Stimulated activated CD8-positive, alpha-beta memory T cell treated with anti-CD3 and anti-CD28 coated beads, Interleukin-12 subunit alpha, Interleukin-12 subunit beta, amount 100 ng/mL, for 4 hours (primary cell): ENCODE measurements around the gene GBX1.

Source experiments
- DNase-seq: peaks from one replicate; pipeline ENCODE4 v3.0.0-alpha.2; 2020; ENCODE audit warnings: low read depth

The GBX1 gene

DNA sequence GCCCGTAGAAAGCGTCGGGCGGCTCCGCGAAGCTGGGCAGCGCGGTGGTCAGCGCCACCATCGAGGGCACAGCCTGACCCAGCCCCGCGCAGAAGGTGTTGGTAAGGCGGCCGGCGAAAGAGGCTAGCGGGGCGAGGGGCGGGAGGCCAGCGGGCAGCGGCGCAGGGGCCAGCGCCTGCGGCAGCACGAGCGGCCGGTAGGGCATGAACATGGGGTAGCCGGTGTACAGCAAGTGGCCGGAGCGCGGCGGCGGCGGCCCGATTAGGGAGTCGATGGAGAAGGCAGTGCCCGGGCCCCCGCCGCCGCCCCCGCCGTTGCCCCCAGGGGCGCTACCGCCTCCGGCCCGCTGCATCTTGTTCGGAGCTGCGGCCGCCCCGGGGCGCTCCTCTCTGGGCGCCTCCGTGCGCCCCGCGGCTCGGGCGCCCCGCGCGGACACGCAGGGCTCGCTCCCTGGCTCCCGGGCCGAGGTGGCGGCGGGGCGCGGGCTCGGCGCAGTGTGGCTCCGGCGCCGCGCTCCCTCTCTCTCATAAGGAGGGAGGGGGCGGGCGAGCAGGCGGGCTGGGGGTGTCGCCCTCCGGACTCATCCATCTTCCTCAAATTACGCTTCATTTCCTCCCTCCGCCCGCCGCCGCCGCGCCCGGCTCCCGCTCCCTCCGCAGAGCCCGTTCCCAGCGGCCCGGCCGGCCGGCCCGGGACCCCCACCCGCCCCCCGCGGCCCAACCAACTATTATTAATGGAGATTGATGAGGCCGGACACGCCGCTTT is at the start of gene GBX1:
GBX1 (minus strand) TSS at position 498 of the 765 bp plus-strand sequence; CDS start at position 352, 146 bp downstream.
- no peak for DNase-seq

GRCh38 chr7:151215396-151215795 is 47.9 kb upstream of the GBX1 start:
- DNase-seq: no peak

- DNase-seq: no peak
These were observed 46.3 kb upstream of the GBX1 start for GRCh38 chr7:151213826-151214225.

- DNase-seq: no peak
These were observed 45.1 kb upstream of the GBX1 start for GRCh38 chr7:151212626-151213025.

GRCh38 chr7:151211155-151211772 is 43.8 kb upstream of the GBX1 start:
- DNase-seq: no peak

DNA sequence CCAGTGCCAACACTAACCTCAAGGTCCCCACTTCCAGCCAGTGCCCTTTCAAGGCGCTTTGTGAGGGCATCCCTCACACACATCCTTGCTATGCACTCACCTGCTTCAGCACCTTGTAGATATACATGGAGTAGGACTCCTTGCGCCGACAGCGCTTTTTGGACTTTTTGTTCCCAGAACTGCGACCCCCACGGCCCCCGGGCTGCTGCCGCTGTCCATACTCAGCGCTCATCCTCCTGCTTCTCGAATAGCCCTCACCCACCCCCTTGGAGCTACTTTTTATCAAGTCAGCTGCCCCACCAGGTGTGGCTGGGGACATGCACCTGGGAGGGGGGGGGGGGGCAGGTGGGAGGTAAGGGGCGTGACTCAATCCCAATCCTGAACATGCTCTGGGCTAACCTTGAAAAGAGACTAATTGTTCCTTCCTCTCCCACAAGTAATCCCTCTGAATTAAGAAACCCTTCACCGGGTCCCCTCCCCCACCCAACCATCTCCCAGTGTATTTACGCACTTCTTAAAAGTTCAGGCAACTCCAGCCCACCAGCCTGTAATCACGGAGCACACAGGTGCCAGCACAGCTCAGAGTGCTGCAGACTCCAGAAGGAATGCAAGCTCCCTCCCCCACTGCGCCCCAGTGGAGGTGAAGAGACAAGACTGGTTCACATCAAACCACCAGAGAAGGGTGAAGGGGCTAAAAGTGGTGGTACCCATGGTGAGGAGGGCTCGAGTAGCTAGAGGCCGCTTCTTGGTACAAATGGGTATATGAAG is 42.8 kb upstream of the GBX1 start, which contains the start of gene H2BK1:
H2BK1 (minus strand) TSS at position 402 of the 768 bp plus-strand sequence; CDS start at position 232, 170 bp downstream.
- DNase-seq: no peak

GRCh38 chr7:151209588-151209987 is 42.1 kb upstream of the GBX1 start:
- DNase-seq: no peak

DNA sequence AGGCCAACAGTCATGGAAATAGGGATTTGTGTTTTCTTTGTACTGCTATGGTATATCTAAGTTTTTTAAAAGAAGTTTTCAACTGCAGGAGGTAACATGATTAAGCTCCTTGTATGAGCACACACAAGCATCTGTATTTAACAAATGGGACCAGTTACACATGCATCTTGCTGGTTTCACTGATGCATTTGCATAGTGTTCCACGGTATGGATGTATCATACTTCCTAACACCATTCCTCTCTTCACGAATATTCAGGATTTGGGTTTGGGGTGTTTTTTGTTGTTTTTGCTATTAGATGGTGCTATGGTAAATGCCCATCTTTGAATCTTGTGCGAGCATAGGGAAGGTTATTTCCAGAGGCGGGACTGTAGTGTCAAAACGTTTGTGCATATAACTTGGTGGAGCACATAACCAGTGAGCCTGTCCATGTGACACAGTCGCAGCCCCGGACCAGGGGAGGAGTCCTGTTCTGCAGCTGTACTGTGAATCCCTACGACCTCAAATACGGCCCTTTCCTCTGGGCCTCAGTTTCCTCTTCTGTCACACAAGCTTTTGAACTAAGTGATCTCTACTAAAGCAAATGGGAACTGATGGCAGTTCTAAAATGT is 40.9 kb upstream of the GBX1 start:
- no peak for DNase-seq

- no peak for DNase-seq
These were observed 40.3 kb upstream of the GBX1 start for GRCh38 chr7:151207804-151208203.

DNA sequence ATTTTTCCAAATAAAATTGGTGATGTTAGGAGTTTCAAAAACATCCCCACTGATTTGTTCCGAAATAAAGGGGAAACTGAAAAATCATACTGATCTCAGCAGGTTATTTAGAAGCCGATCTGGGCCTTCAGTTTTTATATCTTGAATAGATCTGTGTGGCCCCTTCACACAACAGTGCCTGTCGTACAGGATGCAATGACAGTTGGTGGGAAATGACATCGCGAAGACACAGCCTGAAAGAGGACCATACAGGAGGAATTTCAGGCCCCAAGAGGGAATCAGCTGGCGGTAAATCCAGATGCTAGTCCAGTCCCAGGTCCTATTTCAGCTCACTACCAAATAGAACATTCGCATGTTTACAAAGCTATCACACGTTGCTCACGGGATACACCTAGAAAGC is 39.8 kb upstream of the GBX1 start:
- no peak for DNase-seq

GRCh38 chr7:151206914-151207313 is 39.4 kb upstream of the GBX1 start:
- DNase-seq: no peak

DNA sequence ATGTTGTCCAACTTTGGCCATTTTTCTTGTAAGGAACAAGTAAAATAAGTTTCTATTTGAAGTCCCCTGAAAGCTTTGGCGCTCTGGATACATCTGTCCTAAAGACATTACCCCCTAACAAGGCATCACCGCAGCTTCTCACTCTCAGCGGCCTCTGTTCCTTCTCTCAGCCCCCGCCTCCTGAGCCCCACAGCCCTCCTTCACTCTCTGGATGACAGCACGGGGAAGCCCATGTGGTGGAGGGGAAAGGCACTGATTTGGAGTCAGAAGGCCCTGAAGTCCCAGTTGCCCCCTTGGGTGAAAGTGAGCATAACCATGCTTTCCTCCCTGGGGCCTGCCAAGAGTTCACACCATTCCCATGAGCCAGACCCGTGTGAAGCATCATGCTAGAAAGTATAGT is 38.2 kb upstream of the GBX1 start:
- no peak for DNase-seq

- no peak for DNase-seq
These were observed 37.0 kb upstream of the GBX1 start for GRCh38 chr7:151204383-151205032.

GRCh38 chr7:151202836-151203235 is 35.3 kb upstream of the GBX1 start:
- no peak for DNase-seq

DNA sequence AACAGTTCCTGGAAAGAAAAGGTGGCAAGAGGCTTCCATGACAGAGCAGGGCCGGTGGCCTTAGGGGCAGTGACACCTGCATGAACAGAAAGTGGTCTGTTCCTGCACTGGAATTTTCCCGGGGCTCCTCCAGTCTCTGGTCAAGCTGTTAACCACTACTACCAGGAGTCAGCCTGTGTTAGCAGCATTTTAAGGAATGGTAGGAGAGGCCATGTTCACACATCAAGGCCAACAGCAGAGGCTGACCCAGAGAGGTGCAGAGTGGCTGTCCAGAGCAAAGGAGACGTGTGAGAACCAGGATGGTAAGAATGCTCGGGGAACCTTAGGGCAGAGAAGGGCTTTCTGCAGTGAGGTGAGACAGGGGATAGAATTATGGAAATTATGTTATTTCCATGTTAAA is 34.3 kb upstream of the GBX1 start:
- no peak for DNase-seq

DNA sequence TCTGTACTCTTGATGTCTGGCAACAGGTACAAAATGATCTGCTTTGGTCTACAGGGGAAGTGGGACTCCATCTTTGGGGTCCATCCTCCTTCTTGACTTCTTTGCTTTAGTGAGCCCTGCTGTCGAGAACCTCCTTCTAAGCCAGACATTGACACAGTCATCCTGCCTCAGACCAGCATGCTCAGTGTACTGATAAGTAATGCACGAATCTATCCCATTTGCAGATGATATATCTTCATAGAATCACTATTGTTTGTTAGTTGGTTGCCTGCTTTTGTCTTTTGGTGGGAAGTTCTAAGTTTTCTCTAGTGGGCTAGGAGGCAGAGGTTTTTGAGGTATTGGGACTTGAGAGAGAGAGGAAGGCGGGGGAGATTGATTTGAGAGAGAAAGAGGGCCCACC is 33.9 kb upstream of the GBX1 start:
- DNase-seq: no peak

- no peak for DNase-seq
These were observed 31.7 kb upstream of the GBX1 start for GRCh38 chr7:151198945-151199848.

DNA sequence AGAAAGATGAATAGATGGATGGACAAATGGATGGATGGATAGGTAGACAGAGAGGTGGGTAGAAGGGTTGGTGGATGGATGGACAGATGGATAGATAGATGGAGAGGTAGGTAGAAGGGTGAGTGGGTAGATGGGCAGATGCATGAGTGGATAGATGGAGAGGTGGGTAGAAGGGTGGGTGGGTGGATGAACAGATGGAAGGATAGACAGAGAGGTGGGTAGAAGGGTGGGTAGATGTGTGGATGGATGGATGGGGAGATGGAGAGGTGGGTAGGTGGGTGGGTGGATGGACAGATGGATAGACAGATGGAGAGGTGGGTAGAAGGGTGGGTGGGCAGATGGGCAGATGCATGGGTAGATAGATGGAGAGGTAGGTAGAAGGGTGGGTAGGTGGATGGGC is 30.4 kb upstream of the GBX1 start:
- no peak for DNase-seq

- no peak for DNase-seq
These were observed 28.3 kb upstream of the GBX1 start for GRCh38 chr7:151195616-151196450.

DNA sequence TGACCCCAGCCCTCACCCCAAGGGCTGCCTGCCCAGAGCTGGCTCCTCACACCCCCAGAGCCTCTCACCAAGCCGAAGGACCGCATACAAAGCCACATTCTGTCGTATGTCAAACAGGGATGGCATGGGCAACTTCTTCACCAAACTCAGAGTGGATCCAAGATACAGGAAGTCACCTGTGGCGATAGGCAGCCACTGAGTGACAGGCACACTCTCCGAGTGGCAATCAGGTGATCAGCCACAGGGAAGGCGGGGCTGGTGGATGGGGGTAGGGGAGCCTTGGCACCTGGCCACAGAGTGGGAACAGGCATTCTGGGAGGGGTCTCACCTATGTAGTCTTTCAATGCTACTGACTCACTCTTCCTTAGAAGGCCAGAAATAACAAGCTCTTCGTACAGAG is 26.7 kb upstream of the GBX1 start:
- no peak for DNase-seq
